A673 (cell line): ENCODE measurements around the gene CCDC102A.

Experiments used
- CTCF ChIP-seq: fragments of 300-800, 200-600 bp; sonication (generic); conservative IDR thresholded peaks from 2 replicates; pipeline ENCODE4 v1.5.1; 2017; ENCODE audit warnings: low read depth, mild to moderate bottlenecking, antibody characterized with exemption, low read length, moderate library complexity, mixed read lengths
- EZH2 ChIP-seq: fragments of 200-600 bp; sonication (generic); IDR thresholded peaks from 2 replicates; pipeline ENCODE4 v1.6.1; 2017; ENCODE audit warnings: borderline replicate concordance, low read depth, mild to moderate bottlenecking, mixed read lengths, antibody characterized with exemption, low read length; ENCODE audit not compliant: poor library complexity, severe bottlenecking

- TF ChIP-seq CTCF: no peak
- no peak for TF ChIP-seq EZH2
Observed at GRCh38 chr16:57464523-57464922, 71.8 kb downstream of the CCDC102A start.
